Neural cell (in vitro differentiated cells): Measurements from ENCODE around the gene DNM1L. TPM values are rescaled to one million over a fixed set of nuclear protein-coding genes. Genes with fewer than 3 reads are reported as not detected.

ENCODE experiments used
- H2AFZ ChIP-seq: fragments of 200-600, 300-800 bp; sonication (generic), shearing (Covaris generic); 2 replicates; pipeline ENCODE4 v1.6.0; 2014; ENCODE audit warnings: low read depth, mild to moderate bottlenecking, antibody characterized with exemption, low read length, moderate library complexity
- H3F3A ChIP-seq: fragments of 200-600 bp; shearing (Covaris generic); 2 replicates; pipeline ENCODE4 v1.6.1; 2016; ENCODE audit warnings: mild to moderate bottlenecking, moderate library complexity, mixed read lengths, antibody characterized with exemption, low read length; ENCODE audit not compliant: insufficient read depth, poor library complexity, severe bottlenecking
- H3K27ac ChIP-seq: fragments of 200-600, 300-800 bp; sonication (generic), shearing (Covaris generic); 2 replicates; pipeline ENCODE4 v1.5.1; 2014; ENCODE audit warnings: mild to moderate bottlenecking, low read length, moderate library complexity
- H3K27me3 ChIP-seq: fragments of 300-800, 200-600 bp; sonication (generic), shearing (Covaris generic); 2 replicates; pipeline ENCODE4 v1.6.0; 2014; ENCODE audit warnings: mild to moderate bottlenecking, low read depth, low read length, moderate library complexity; ENCODE audit not compliant: insufficient read depth
- H3K36me3 ChIP-seq: fragments of 300-800, 200-600 bp; sonication (generic), shearing (Covaris generic); 2 replicates; pipeline ENCODE4 v1.5.1; 2014; ENCODE audit warnings: mild to moderate bottlenecking, antibody characterized with exemption, low read length, moderate library complexity; ENCODE audit not compliant: insufficient read depth
- H3K4me2 ChIP-seq: fragments of 300-800, 200-600 bp; sonication (generic), shearing (Covaris generic); 2 replicates; pipeline ENCODE4 v1.6.0; 2014; ENCODE audit warnings: mild to moderate bottlenecking, low read length
- H3K4me3 ChIP-seq: fragments of 300-800, 200-600 bp; sonication (generic), shearing (Covaris generic); 2 replicates; pipeline ENCODE4 v1.5.1; 2014; ENCODE audit warnings: mild to moderate bottlenecking, low read length, moderate library complexity
- H3K79me2 ChIP-seq: fragments of 200-600 bp; shearing (Covaris generic); replicated peaks from 2 replicates; pipeline ENCODE4 v1.6.0; 2014; ENCODE audit warnings: mild to moderate bottlenecking, low read length, moderate library complexity; ENCODE audit not compliant: insufficient read depth
- H3K9ac ChIP-seq: fragments of 300-800, 200-600 bp; sonication (generic), shearing (Covaris generic); 2 replicates; pipeline ENCODE4 v1.6.1; 2016; ENCODE audit warnings: mild to moderate bottlenecking, low read length, mixed read lengths
- H3K9me2 ChIP-seq: fragments of 200-600 bp; shearing (Covaris generic); 2 replicates; pipeline ENCODE4 v1.6.1; 2016; ENCODE audit warnings: mild to moderate bottlenecking, low read length, mixed read lengths; ENCODE audit not compliant: insufficient read depth
- H3K9me3 ChIP-seq: fragments of 200-600, 300-800 bp; sonication (generic), shearing (Covaris generic); 2 replicates; pipeline ENCODE4 v1.6.1; 2016; ENCODE audit warnings: mild to moderate bottlenecking, mixed run types, low read length, moderate library complexity, mixed read lengths
- H4K20me1 ChIP-seq: fragments of 200-600 bp; shearing (Covaris generic); 2 replicates; pipeline ENCODE4 v1.6.1; 2016; ENCODE audit warnings: mild to moderate bottlenecking, mixed run types; ENCODE audit not compliant: insufficient read depth
- EP300 ChIP-seq: fragments of 450-650 bp; conservative IDR thresholded peaks from 2 replicates; pipeline ENCODE4 v1.6.1; 2014; ENCODE audit warnings: antibody characterized with exemption, mild to moderate bottlenecking, moderate library complexity; ENCODE audit not compliant: poor library complexity, severe bottlenecking
- EZH2 ChIP-seq: fragments of 200-600, 300-800 bp; shearing (Covaris generic), sonication (generic); IDR thresholded peaks from 2 replicates; pipeline ENCODE4 v1.6.1; 2014; ENCODE audit warnings: antibody characterized with exemption, low read length, borderline replicate concordance, mild to moderate bottlenecking; ENCODE audit not compliant: insufficient read depth, poor library complexity, severe bottlenecking
- MXI1 ChIP-seq: fragments of 450-650 bp; conservative IDR thresholded peaks from 2 replicates; pipeline ENCODE4 v1.6.1; 2014; ENCODE audit warnings: antibody characterized with exemption, mild to moderate bottlenecking; ENCODE audit not compliant: poor library complexity, severe bottlenecking
- POLR2AphosphoS5 ChIP-seq: IDR thresholded peaks from 2 replicates; pipeline ENCODE4 v1.6.1; 2012
- RAD21 ChIP-seq: fragments of 450-650 bp; conservative IDR thresholded peaks from 2 replicates; pipeline ENCODE4 v1.6.1; 2014; ENCODE audit warnings: antibody characterized with exemption, mild to moderate bottlenecking, moderate library complexity
- SMC3 ChIP-seq: fragments of 450-650 bp; conservative IDR thresholded peaks from 2 replicates; pipeline ENCODE4 v1.6.1; 2014; ENCODE audit warnings: antibody characterized with exemption, mild to moderate bottlenecking, moderate library complexity; ENCODE audit not compliant: poor library complexity
- TAF1 ChIP-seq: IDR thresholded peaks from 2 replicates; pipeline ENCODE4 v1.6.1; 2012; ENCODE audit warnings: low read depth
- polyA plus RNA-seq: library from polyadenylated mRNA; depleted of rRNA; stranded (reverse); fragments of >200 nt; gene quantifications from 2 replicates; pipeline ENCODE4 v1.2.3, GENCODE V29; 2014
- TF ChIP-seq, protein P1 (sequence below): IDR thresholded peaks from 2 replicates; pipeline ENCODE4 v1.6.1; 2012; ENCODE audit warnings: borderline replicate concordance
- TF ChIP-seq, protein P2 (sequence below): fragments of 450-650 bp; IDR thresholded peaks from 2 replicates; pipeline ENCODE4 v1.5.1; 2014; ENCODE audit warnings: antibody characterized with exemption, mild to moderate bottlenecking, moderate library complexity; ENCODE audit not compliant: poor library complexity, severe bottlenecking

DNM1L gene
- polyA plus RNA-seq, 1 donor from 2014 or later = 182 TPM

DNA sequence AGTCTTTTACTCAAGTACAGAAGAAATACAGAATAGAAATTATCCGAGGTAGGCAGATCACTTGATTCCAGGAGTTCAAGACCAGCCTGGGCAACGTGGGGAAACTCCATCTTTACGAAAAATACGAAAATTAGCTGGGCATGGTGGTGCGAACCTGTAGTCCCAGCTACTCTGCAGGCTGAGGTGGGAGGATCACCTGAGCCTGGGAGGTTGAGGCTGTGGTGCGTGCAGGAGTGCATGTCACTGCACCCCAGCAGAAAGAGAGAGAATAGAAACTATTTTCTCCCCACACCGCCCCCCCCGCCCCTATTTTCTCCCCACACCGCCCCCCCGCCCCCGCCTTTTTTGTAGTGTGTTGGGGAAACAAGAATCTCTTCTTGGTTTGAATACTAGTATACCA is 2.2 kb downstream of the DNM1L start:
- no peaks in the 10 kb centered on the region for H4K20me1 ChIP-seq
- H3F3A ChIP-seq = peaks cover 6% of the 10 kb centered on the region
- no peak overlapping the region for H3K9ac ChIP-seq
- TF ChIP-seq MXI1 (no peak), TAF1 (no peak), SMC3 (no peak), EZH2 (no peak), EP300 (no peak), POLR2AphosphoS5 (no peak)
- TF ChIP-seq, protein P1, sequence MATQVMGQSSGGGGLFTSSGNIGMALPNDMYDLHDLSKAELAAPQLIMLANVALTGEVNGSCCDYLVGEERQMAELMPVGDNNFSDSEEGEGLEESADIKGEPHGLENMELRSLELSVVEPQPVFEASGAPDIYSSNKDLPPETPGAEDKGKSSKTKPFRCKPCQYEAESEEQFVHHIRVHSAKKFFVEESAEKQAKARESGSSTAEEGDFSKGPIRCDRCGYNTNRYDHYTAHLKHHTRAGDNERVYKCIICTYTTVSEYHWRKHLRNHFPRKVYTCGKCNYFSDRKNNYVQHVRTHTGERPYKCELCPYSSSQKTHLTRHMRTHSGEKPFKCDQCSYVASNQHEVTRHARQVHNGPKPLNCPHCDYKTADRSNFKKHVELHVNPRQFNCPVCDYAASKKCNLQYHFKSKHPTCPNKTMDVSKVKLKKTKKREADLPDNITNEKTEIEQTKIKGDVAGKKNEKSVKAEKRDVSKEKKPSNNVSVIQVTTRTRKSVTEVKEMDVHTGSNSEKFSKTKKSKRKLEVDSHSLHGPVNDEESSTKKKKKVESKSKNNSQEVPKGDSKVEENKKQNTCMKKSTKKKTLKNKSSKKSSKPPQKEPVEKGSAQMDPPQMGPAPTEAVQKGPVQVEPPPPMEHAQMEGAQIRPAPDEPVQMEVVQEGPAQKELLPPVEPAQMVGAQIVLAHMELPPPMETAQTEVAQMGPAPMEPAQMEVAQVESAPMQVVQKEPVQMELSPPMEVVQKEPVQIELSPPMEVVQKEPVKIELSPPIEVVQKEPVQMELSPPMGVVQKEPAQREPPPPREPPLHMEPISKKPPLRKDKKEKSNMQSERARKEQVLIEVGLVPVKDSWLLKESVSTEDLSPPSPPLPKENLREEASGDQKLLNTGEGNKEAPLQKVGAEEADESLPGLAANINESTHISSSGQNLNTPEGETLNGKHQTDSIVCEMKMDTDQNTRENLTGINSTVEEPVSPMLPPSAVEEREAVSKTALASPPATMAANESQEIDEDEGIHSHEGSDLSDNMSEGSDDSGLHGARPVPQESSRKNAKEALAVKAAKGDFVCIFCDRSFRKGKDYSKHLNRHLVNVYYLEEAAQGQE = no peak
- TF ChIP-seq, protein P2, sequence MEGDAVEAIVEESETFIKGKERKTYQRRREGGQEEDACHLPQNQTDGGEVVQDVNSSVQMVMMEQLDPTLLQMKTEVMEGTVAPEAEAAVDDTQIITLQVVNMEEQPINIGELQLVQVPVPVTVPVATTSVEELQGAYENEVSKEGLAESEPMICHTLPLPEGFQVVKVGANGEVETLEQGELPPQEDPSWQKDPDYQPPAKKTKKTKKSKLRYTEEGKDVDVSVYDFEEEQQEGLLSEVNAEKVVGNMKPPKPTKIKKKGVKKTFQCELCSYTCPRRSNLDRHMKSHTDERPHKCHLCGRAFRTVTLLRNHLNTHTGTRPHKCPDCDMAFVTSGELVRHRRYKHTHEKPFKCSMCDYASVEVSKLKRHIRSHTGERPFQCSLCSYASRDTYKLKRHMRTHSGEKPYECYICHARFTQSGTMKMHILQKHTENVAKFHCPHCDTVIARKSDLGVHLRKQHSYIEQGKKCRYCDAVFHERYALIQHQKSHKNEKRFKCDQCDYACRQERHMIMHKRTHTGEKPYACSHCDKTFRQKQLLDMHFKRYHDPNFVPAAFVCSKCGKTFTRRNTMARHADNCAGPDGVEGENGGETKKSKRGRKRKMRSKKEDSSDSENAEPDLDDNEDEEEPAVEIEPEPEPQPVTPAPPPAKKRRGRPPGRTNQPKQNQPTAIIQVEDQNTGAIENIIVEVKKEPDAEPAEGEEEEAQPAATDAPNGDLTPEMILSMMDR = no peak
- H3K27ac ChIP-seq = no peak overlapping the region
- H3K4me3 ChIP-seq = peak overlapping the region; percentile 95
- H3K9me3 ChIP-seq = no peaks in the 10 kb centered on the region
- peaks cover 50% of the 10 kb centered on the region for H3K79me2 ChIP-seq
- H3K36me3 ChIP-seq = no peaks in the 10 kb centered on the region
- H3K4me2 ChIP-seq = peak overlapping the region; percentile 80
- H2AFZ ChIP-seq = no peak overlapping the region
- H3K27me3 ChIP-seq = no peaks in the 10 kb centered on the region
- no peaks in the 10 kb centered on the region for H3K9me2 ChIP-seq

DNA sequence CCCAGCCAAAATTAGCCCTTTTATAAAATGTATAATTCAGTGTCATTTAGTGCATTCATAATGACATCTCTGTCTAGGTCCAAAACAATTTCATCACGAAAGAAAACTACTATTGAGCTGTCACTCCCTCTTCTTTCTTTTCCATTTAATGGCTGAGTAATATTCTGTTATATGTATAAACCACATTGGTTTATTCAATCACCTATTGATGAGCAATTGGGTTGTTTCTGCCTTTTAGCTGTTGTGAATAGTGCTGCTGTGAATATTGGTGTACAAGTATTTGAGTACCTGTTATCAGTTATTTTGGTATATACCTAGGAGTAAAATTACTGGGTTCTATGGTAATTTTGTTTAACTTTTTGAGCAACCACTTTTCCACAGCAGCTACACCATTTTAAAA is 7.2 kb downstream of the DNM1L start:
- TF ChIP-seq EP300 = no peak
- TF ChIP-seq MXI1 = no peak
- no peak for TF ChIP-seq RAD21
- TF ChIP-seq EZH2 = no peak
- TF ChIP-seq, protein P1 = no peak
- no peak for TF ChIP-seq TAF1
- Histone ChIP-seq H4K20me1 (no peaks in the 10 kb centered on the region), H3K27ac (no peak overlapping the region)

More for the DNA sequence above, 7.2 kb downstream of the DNM1L start:
- Histone ChIP-seq H2AFZ (no peak overlapping the region), H3F3A (no peaks in the 10 kb centered on the region), H3K79me2 (peaks cover 86% of the 10 kb centered on the region), H3K27me3 (no peaks in the 10 kb centered on the region), H3K9ac (no peak overlapping the region), H3K9me2 (no peaks in the 10 kb centered on the region), H3K36me3 (no peaks in the 10 kb centered on the region), H3K4me3 (no peak overlapping the region), H3K4me2 (no peak overlapping the region), H3K9me3 (no peaks in the 10 kb centered on the region)
